Muscle layer of duodenum (tissue), 2 donors: Measurements from ENCODE around the gene C10orf143.
"Not testable (repeated sequence)": the region's sequence is repeated elsewhere in the genome, so short reads cannot be mapped to it uniquely, and the experiment has no call there.

ENCODE experiments used
- H3K27ac ChIP-seq: one replicate; pipeline ENCODE4 v1.7.0; 2013; ENCODE audit warnings: mild to moderate bottlenecking, low read length
- H3K27me3 ChIP-seq: one replicate; pipeline ENCODE4 v1.7.0; 2013; ENCODE audit warnings: low read depth, mild to moderate bottlenecking, control low read depth, low read length
- H3K36me3 ChIP-seq, 2 donors: one replicate each; pipeline ENCODE4 v1.7.0; 2013; ENCODE audit warnings: low read length in 2 of 2, control low read depth in 1 of 2, mild to moderate bottlenecking in 1 of 2; ENCODE audit not compliant: insufficient read depth in 2 of 2, control insufficient read depth in 1 of 2
- H3K4me1 ChIP-seq, 2 donors: one replicate each; pipeline ENCODE4 v1.7.0; 2013; ENCODE audit warnings: low read length in 2 of 2, mild to moderate bottlenecking in 2 of 2, control low read depth in 1 of 2, moderate library complexity in 1 of 2; ENCODE audit not compliant: insufficient read depth in 2 of 2, control insufficient read depth in 1 of 2
- H3K4me3 ChIP-seq, 2 donors: one replicate each; pipeline ENCODE4 v1.7.0; 2013; ENCODE audit warnings: low read length in 2 of 2, low read depth in 1 of 2, mild to moderate bottlenecking in 1 of 2
- H3K9me3 ChIP-seq, 2 donors: one replicate each; pipeline ENCODE4 v1.7.0; 2013; ENCODE audit warnings: low read length in 2 of 2, control low read depth in 1 of 2, mild to moderate bottlenecking in 1 of 2; ENCODE audit not compliant: control insufficient read depth in 1 of 2
- donor health status: healthy.

Gene C10orf143

GRCh38 chr10:130136226-130137089 lies 25.8 kb upstream of the C10orf143 start, which contains the start of gene GLRX3:
GLRX3 (plus strand) TSS chr10:130136391; CDS start chr10:130136421, 30 bp downstream.
- peaks cover 7 to 42% of the 10 kb centered on the region in 2 donors for H3K4me1 ChIP-seq
- H3K27ac ChIP-seq, result peak within 1 kb of the TSS; percentile 45
- H3K27me3 ChIP-seq, result no peaks in the 10 kb centered on the region
- H3K4me3 ChIP-seq, result peak within 1 kb of the TSS; percentile 81 to 94
- H3K9me3 ChIP-seq, result no peaks in the 10 kb centered on the region
- H3K36me3 ChIP-seq, result peaks cover 0 to 9% of the 10 kb centered on the region in 2 donors

GRCh38 chr10:130135676-130136225 lies 25.1 kb upstream of the C10orf143 start:
- Histone ChIP-seq H3K4me1 (peaks cover 5 to 35% of the 10 kb centered on the region in 2 donors), H3K27me3 (no peaks in the 10 kb centered on the region), H3K36me3 (peaks cover 0 to 9% of the 10 kb centered on the region in 2 donors), H3K4me3 (peak overlapping the region; percentile 50 to 94), H3K27ac (no peak overlapping the region), H3K9me3 (no peaks in the 10 kb centered on the region)

GRCh38 chr10:130128922-130129321 lies 18.3 kb upstream of the C10orf143 start:
- Histone ChIP-seq H3K4me1 (no peaks in the 10 kb centered on the region), H3K27me3 (no peaks in the 10 kb centered on the region), H3K36me3 (no peaks in the 10 kb centered on the region), H3K4me3 (no peak overlapping the region), H3K9me3 (no peaks in the 10 kb centered on the region), H3K27ac (no peak overlapping the region)

- no peak overlapping the region for H3K27ac ChIP-seq
- H3K9me3 ChIP-seq, result no peaks in the 10 kb centered on the region
- no peaks in the 10 kb centered on the region for H3K27me3 ChIP-seq
- H3K4me3 ChIP-seq, result no peak overlapping the region
- no peaks in the 10 kb centered on the region for H3K36me3 ChIP-seq
- no peaks in the 10 kb centered on the region for H3K4me1 ChIP-seq
These were observed 17.6 kb upstream of the C10orf143 start for GRCh38 chr10:130128062-130128781.

GRCh38 chr10:130127364-130128061 lies 16.9 kb upstream of the C10orf143 start:
- Histone ChIP-seq H3K27me3 (no peaks in the 10 kb centered on the region), H3K9me3 (no peaks in the 10 kb centered on the region), H3K4me1 (no peaks in the 10 kb centered on the region), H3K27ac (no peak overlapping the region), H3K36me3 (no peaks in the 10 kb centered on the region), H3K4me3 (no peak overlapping the region)

- no peaks in the 10 kb centered on the region for H3K4me1 ChIP-seq
These were observed 11.0 kb upstream of the C10orf143 start for GRCh38 chr10:130121486-130122079.

GRCh38 chr10:130117535-130117934 lies 6.9 kb upstream of the C10orf143 start:
- H3K27me3 ChIP-seq, H3K36me3 ChIP-seq, H3K27ac ChIP-seq, H3K9me3 ChIP-seq, H3K4me3 ChIP-seq, H3K4me1 ChIP-seq: not testable (repeated sequence)

More at GRCh38 chr10:130121486-130122079, 11.0 kb upstream of the C10orf143 start:
- no peak overlapping the region for H3K27ac ChIP-seq
- H3K36me3 ChIP-seq, result no peaks in the 10 kb centered on the region
- no peaks in the 10 kb centered on the region for H3K27me3 ChIP-seq
- no peak overlapping the region for H3K4me3 ChIP-seq
- H3K9me3 ChIP-seq, result no peaks in the 10 kb centered on the region

- not testable (repeated sequence) for H3K27ac ChIP-seq, H3K9me3 ChIP-seq, H3K4me1 ChIP-seq, H3K27me3 ChIP-seq, H3K4me3 ChIP-seq, H3K36me3 ChIP-seq
These were observed 6.3 kb upstream of the C10orf143 start for GRCh38 chr10:130116942-130117341.

- Histone ChIP-seq H3K36me3 (peaks cover 0 to 7% of the 10 kb centered on the region in 2 donors), H3K4me1 (peaks cover 6 to 22% of the 10 kb centered on the region in 2 donors), H3K4me3 (no peak overlapping the region), H3K9me3 (no peaks in the 10 kb centered on the region), H3K27me3 (no peaks in the 10 kb centered on the region), H3K27ac (no peak overlapping the region)
These were observed 2.2 kb upstream of the C10orf143 start for GRCh38 chr10:130112821-130113220.

GRCh38 chr10:130111852-130112180 lies 1.2 kb upstream of the C10orf143 start:
- Histone ChIP-seq H3K9me3 (no peaks in the 10 kb centered on the region), H3K4me1 (peaks cover 6 to 22% of the 10 kb centered on the region in 2 donors), H3K27me3 (no peaks in the 10 kb centered on the region), H3K4me3 (peak overlapping the region; percentile 92 to 94), H3K27ac (peak overlapping the region; percentile 95), H3K36me3 (peaks cover 0 to 7% of the 10 kb centered on the region in 2 donors)
